Neural cell (in vitro differentiated cells): ENCODE results near the gene NRP2. TPM values are rescaled to one million over a fixed set of nuclear protein-coding genes. Genes with fewer than 3 reads are reported as not detected.

Experiments
- H2AFZ ChIP-seq: fragments of 200-600, 300-800 bp; sonication (generic), shearing (Covaris generic); 2 replicates; pipeline ENCODE4 v1.6.0; 2014; ENCODE audit warnings: low read depth, mild to moderate bottlenecking, antibody characterized with exemption, low read length, moderate library complexity
- H3F3A ChIP-seq: fragments of 200-600 bp; shearing (Covaris generic); 2 replicates; pipeline ENCODE4 v1.6.1; 2016; ENCODE audit warnings: mild to moderate bottlenecking, moderate library complexity, mixed read lengths, antibody characterized with exemption, low read length; ENCODE audit not compliant: insufficient read depth, poor library complexity, severe bottlenecking
- H3K27ac ChIP-seq: fragments of 200-600, 300-800 bp; sonication (generic), shearing (Covaris generic); 2 replicates; pipeline ENCODE4 v1.5.1; 2014; ENCODE audit warnings: mild to moderate bottlenecking, low read length, moderate library complexity
- H3K27me3 ChIP-seq: fragments of 300-800, 200-600 bp; sonication (generic), shearing (Covaris generic); 2 replicates; pipeline ENCODE4 v1.6.0; 2014; ENCODE audit warnings: mild to moderate bottlenecking, low read depth, low read length, moderate library complexity; ENCODE audit not compliant: insufficient read depth
- H3K36me3 ChIP-seq: fragments of 300-800, 200-600 bp; sonication (generic), shearing (Covaris generic); 2 replicates; pipeline ENCODE4 v1.5.1; 2014; ENCODE audit warnings: mild to moderate bottlenecking, antibody characterized with exemption, low read length, moderate library complexity; ENCODE audit not compliant: insufficient read depth
- H3K4me2 ChIP-seq: fragments of 300-800, 200-600 bp; sonication (generic), shearing (Covaris generic); 2 replicates; pipeline ENCODE4 v1.6.0; 2014; ENCODE audit warnings: mild to moderate bottlenecking, low read length
- H3K4me3 ChIP-seq: fragments of 300-800, 200-600 bp; sonication (generic), shearing (Covaris generic); 2 replicates; pipeline ENCODE4 v1.5.1; 2014; ENCODE audit warnings: mild to moderate bottlenecking, low read length, moderate library complexity
- H3K79me2 ChIP-seq: fragments of 200-600 bp; shearing (Covaris generic); replicated peaks from 2 replicates; pipeline ENCODE4 v1.6.0; 2014; ENCODE audit warnings: mild to moderate bottlenecking, low read length, moderate library complexity; ENCODE audit not compliant: insufficient read depth
- H3K9ac ChIP-seq: fragments of 300-800, 200-600 bp; sonication (generic), shearing (Covaris generic); 2 replicates; pipeline ENCODE4 v1.6.1; 2016; ENCODE audit warnings: mild to moderate bottlenecking, low read length, mixed read lengths
- H3K9me2 ChIP-seq: fragments of 200-600 bp; shearing (Covaris generic); 2 replicates; pipeline ENCODE4 v1.6.1; 2016; ENCODE audit warnings: mild to moderate bottlenecking, low read length, mixed read lengths; ENCODE audit not compliant: insufficient read depth
- H3K9me3 ChIP-seq: fragments of 200-600, 300-800 bp; sonication (generic), shearing (Covaris generic); 2 replicates; pipeline ENCODE4 v1.6.1; 2016; ENCODE audit warnings: mild to moderate bottlenecking, mixed run types, low read length, moderate library complexity, mixed read lengths
- H4K20me1 ChIP-seq: fragments of 200-600 bp; shearing (Covaris generic); 2 replicates; pipeline ENCODE4 v1.6.1; 2016; ENCODE audit warnings: mild to moderate bottlenecking, mixed run types; ENCODE audit not compliant: insufficient read depth
- CTCF ChIP-seq: fragments of 450-650 bp; IDR thresholded peaks from 2 replicates; pipeline ENCODE4 v1.5.1; 2014; ENCODE audit warnings: antibody characterized with exemption, mild to moderate bottlenecking, moderate library complexity; ENCODE audit not compliant: poor library complexity, severe bottlenecking
- EP300 ChIP-seq: fragments of 450-650 bp; conservative IDR thresholded peaks from 2 replicates; pipeline ENCODE4 v1.6.1; 2014; ENCODE audit warnings: antibody characterized with exemption, mild to moderate bottlenecking, moderate library complexity; ENCODE audit not compliant: poor library complexity, severe bottlenecking
- EZH2 ChIP-seq: fragments of 200-600, 300-800 bp; shearing (Covaris generic), sonication (generic); IDR thresholded peaks from 2 replicates; pipeline ENCODE4 v1.6.1; 2014; ENCODE audit warnings: antibody characterized with exemption, low read length, borderline replicate concordance, mild to moderate bottlenecking; ENCODE audit not compliant: insufficient read depth, poor library complexity, severe bottlenecking
- MXI1 ChIP-seq: fragments of 450-650 bp; conservative IDR thresholded peaks from 2 replicates; pipeline ENCODE4 v1.6.1; 2014; ENCODE audit warnings: antibody characterized with exemption, mild to moderate bottlenecking; ENCODE audit not compliant: poor library complexity, severe bottlenecking
- POLR2AphosphoS5 ChIP-seq: IDR thresholded peaks from 2 replicates; pipeline ENCODE4 v1.6.1; 2012
- RAD21 ChIP-seq: fragments of 450-650 bp; conservative IDR thresholded peaks from 2 replicates; pipeline ENCODE4 v1.6.1; 2014; ENCODE audit warnings: antibody characterized with exemption, mild to moderate bottlenecking, moderate library complexity
- REST ChIP-seq: IDR thresholded peaks from 2 replicates; pipeline ENCODE4 v1.6.1; 2012; ENCODE audit warnings: borderline replicate concordance
- SMC3 ChIP-seq: fragments of 450-650 bp; conservative IDR thresholded peaks from 2 replicates; pipeline ENCODE4 v1.6.1; 2014; ENCODE audit warnings: antibody characterized with exemption, mild to moderate bottlenecking, moderate library complexity; ENCODE audit not compliant: poor library complexity
- TAF1 ChIP-seq: IDR thresholded peaks from 2 replicates; pipeline ENCODE4 v1.6.1; 2012; ENCODE audit warnings: low read depth
- polyA plus RNA-seq: library from polyadenylated mRNA; depleted of rRNA; stranded (reverse); fragments of >200 nt; gene quantifications from 2 replicates; pipeline ENCODE4 v1.2.3, GENCODE V29; 2014

NRP2 gene
- polyA plus RNA-seq, 1 donor from 2014 or later = 30.2 TPM

GRCh38 chr2:205751569-205752031 lies 69.3 kb downstream of the NRP2 start:
- Histone ChIP-seq H3K4me3 (no peak overlapping the region), H3K36me3 (no peaks in the 10 kb centered on the region), H3K27me3 (no peaks in the 10 kb centered on the region), H3K79me2 (no peaks in the 10 kb centered on the region), H4K20me1 (no peaks in the 10 kb centered on the region), H3K27ac (no peak overlapping the region), H2AFZ (no peak overlapping the region), H3K9ac (no peak overlapping the region), H3K4me2 (no peak overlapping the region), H3K9me3 (no peaks in the 10 kb centered on the region), H3F3A (no peaks in the 10 kb centered on the region), H3K9me2 (no peaks in the 10 kb centered on the region)
- TF ChIP-seq POLR2AphosphoS5 (no peak), RAD21 (no peak)

GRCh38 chr2:205752296-205752820 lies 70.1 kb downstream of the NRP2 start:
- TF ChIP-seq REST (no peak), POLR2AphosphoS5 (no peak), SMC3 (no peak), CTCF (no peak), EP300 (no peak), TAF1 (no peak), EZH2 (no peak)
- no peak overlapping the region for H2AFZ ChIP-seq
- no peaks in the 10 kb centered on the region for H3K27me3 ChIP-seq
- H3K27ac ChIP-seq = no peak overlapping the region
- no peaks in the 10 kb centered on the region for H3K9me3 ChIP-seq
- no peaks in the 10 kb centered on the region for H4K20me1 ChIP-seq
- no peaks in the 10 kb centered on the region for H3F3A ChIP-seq
- H3K4me2 ChIP-seq = no peak overlapping the region
- no peak overlapping the region for H3K4me3 ChIP-seq
- no peaks in the 10 kb centered on the region for H3K36me3 ChIP-seq
- H3K9me2 ChIP-seq = no peaks in the 10 kb centered on the region
- H3K79me2 ChIP-seq = no peaks in the 10 kb centered on the region
- no peak overlapping the region for H3K9ac ChIP-seq

- H3K9me3 ChIP-seq = no peaks in the 10 kb centered on the region
- no peak overlapping the region for H3K9ac ChIP-seq
- H3K27me3 ChIP-seq = no peaks in the 10 kb centered on the region
- H3K27ac ChIP-seq = no peak overlapping the region
- H3K79me2 ChIP-seq = no peaks in the 10 kb centered on the region
- TF ChIP-seq MXI1 = no peak
- no peak for TF ChIP-seq TAF1
- TF ChIP-seq EP300 = no peak
- no peak for TF ChIP-seq EZH2
- no peak for TF ChIP-seq SMC3
- no peak for TF ChIP-seq REST
- no peak for TF ChIP-seq POLR2AphosphoS5
- no peak for TF ChIP-seq CTCF
- TF ChIP-seq RAD21 = no peak
- H3K4me3 ChIP-seq = no peak overlapping the region
- H3F3A ChIP-seq = no peaks in the 10 kb centered on the region
- H2AFZ ChIP-seq = no peak overlapping the region
- no peak overlapping the region for H3K4me2 ChIP-seq
- H3K9me2 ChIP-seq = no peaks in the 10 kb centered on the region
- no peaks in the 10 kb centered on the region for H3K36me3 ChIP-seq
- H4K20me1 ChIP-seq = no peaks in the 10 kb centered on the region
Observed at GRCh38 chr2:205752924-205753323, 70.6 kb downstream of the NRP2 start.
